Panc1 (cell line): ENCODE results near the gene OR1I1. TPM values are rescaled to one million over a fixed set of nuclear protein-coding genes. Genes with fewer than 3 reads are reported as not detected.

Experiments
- ATAC-seq: fragments of 200-7000 bp; cut with Tn5 transposase; 2 replicates; pipeline ENCODE4 v1.9.1; 2020; ENCODE audit warnings: mild to moderate bottlenecking, moderate library complexity
- BruUV-seq: library from RNA; stranded (reverse); fragments of 400-500 nt; replicated peaks from 2 replicates; lab custom pipeline; 2021; lab: Mats Ljungman, UMichigan
- CTCF ChIA-PET: fragments of 300-600 bp; sonication (Branson Sonifier 250); formaldehyde crosslinking; loops from one replicate; lab custom pipeline; 2022; ENCODE audit warnings: antibody characterized with exemption; lab: Charles Lee
- POLR2A ChIA-PET: fragments of 300-600 bp; sonication (Branson Sonifier 250); formaldehyde crosslinking; loops from one replicate; lab custom pipeline; 2022; ENCODE audit warnings: antibody characterized with exemption; lab: Charles Lee
- DNase-seq: peaks from one replicate; pipeline ENCODE4 v3.0.0-alpha.2; 2010; ENCODE audit warnings: low read depth, low spot score
- H3K27ac ChIP-seq: 2 replicates; pipeline ENCODE4 v1.5.1; 2011; ENCODE audit warnings: mild to moderate bottlenecking, low read length, inconsistent platforms
- H3K27me3 ChIP-seq: fragments of 200-500 bp; sonication (Bioruptor generic); 2 replicates; pipeline ENCODE4 v1.6.0; 2014; ENCODE audit warnings: low read length, inconsistent platforms; ENCODE audit not compliant: control insufficient read depth, insufficient read depth
- H3K36me3 ChIP-seq: fragments of 200-500 bp; sonication (Bioruptor generic); 2 replicates; pipeline ENCODE4 v1.5.1; 2014; ENCODE audit warnings: inconsistent platforms, mild to moderate bottlenecking, low read length, moderate library complexity; ENCODE audit not compliant: control insufficient read depth, insufficient read depth
- H3K4me1 ChIP-seq: 2 replicates; pipeline ENCODE4 v1.5.1; 2011; ENCODE audit warnings: inconsistent platforms, mild to moderate bottlenecking, low read length, moderate library complexity; ENCODE audit not compliant: control insufficient read depth, insufficient read depth
- H3K4me3 ChIP-seq, 2 experiments: 2 replicates each; pipeline ENCODE4 v1.5.1; 2011 to 2012; ENCODE audit warnings: low read depth in 2 of 2, low read length in 2 of 2, mild to moderate bottlenecking in 2 of 2, inconsistent platforms in 1 of 2, moderate library complexity in 1 of 2
- H3K9me3 ChIP-seq: fragments of 200-500 bp; sonication (Bioruptor generic); 2 replicates; pipeline ENCODE4 v1.5.1; 2014; ENCODE audit warnings: low read depth, mild to moderate bottlenecking, inconsistent platforms, low read length, moderate library complexity; ENCODE audit not compliant: control insufficient read depth, insufficient read depth
- POLR2AphosphoS5 ChIP-seq: IDR thresholded peaks from 2 replicates; pipeline ENCODE4 v1.6.1; 2012; ENCODE audit warnings: mild to moderate bottlenecking, low read depth, low read length, moderate library complexity
- REST ChIP-seq, 2 experiments: IDR thresholded peaks; 2 replicates each; pipeline ENCODE4 v1.6.1; 2011 to 2012; ENCODE audit warnings: low read depth in 2 of 2, control low read depth in 1 of 2, low read length in 1 of 2, mild to moderate bottlenecking in 1 of 2, moderate library complexity in 1 of 2; ENCODE audit not compliant: insufficient read depth in 1 of 2
- SIN3A ChIP-seq: IDR thresholded peaks from 2 replicates; pipeline ENCODE4 v1.6.1; 2012; ENCODE audit warnings: low read depth, mild to moderate bottlenecking, low read length, moderate library complexity, borderline replicate concordance; ENCODE audit not compliant: insufficient read depth
- TCF7L2 ChIP-seq: IDR thresholded peaks from 2 replicates; pipeline ENCODE4 v1.6.1; 2011; ENCODE audit warnings: mild to moderate bottlenecking, low read depth, low read length, inconsistent platforms
- in situ Hi-C: cut with HindIII; loops from 2 replicates; pipeline ENCODE4 v1.10.0; 2016; ENCODE audit warnings: low sequenced_read_pairs, low pct_unique_long_range_greater_than_20kb
- intact Hi-C: fragments of 100-400 bp; cut with micrococcal nuclease; formaldehyde crosslinking; loops from one replicate; pipeline ENCODE4 v1.10.0; 2022; ENCODE audit not compliant: unreplicated experiment
- total RNA-seq: library from RNA; stranded (reverse); gene quantifications from one replicate; pipeline ENCODE4 v1.2.1, GENCODE V29; 2021; ENCODE audit not compliant: unreplicated experiment
- TF ChIP-seq, protein P1 (sequence below): fragments of 450-650 bp; IDR thresholded peaks from 2 replicates; pipeline ENCODE4 v1.5.1; 2017; ENCODE audit warnings: mild to moderate bottlenecking

OR1I1 gene
- total RNA-seq, 1 experiment from 2014 or later, result not detected

DNA sequence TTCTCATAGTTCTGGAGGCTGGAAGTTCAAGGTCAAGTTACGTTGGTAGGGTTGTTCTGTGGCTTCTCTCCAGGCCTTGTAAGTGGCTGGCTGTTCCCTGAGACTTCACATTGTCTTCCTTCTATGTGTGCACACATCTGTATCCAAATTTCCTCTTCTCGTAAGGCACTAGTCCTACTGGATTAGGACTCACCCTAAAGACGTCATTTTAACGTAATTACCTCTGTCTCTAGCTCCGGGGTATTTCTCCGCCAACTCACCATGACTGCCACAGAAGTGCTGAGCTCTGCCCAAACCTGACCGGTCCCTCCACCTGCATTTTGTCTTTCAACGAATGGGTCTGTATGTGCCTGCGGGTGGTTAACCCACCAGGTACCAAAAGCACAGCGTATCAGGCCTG lies 16.4 kb downstream of the OR1I1 start:
- no peaks in the 10 kb centered on the region for H3K4me1 ChIP-seq
- POLR2A ChIA-PET, result no interaction called here
- BruUV-seq, result no TSS peak
- no peaks in the 10 kb centered on the region for H3K27me3 ChIP-seq
- CTCF ChIA-PET, result no interaction called here
- H3K9me3 ChIP-seq, result peaks cover 2% of the 10 kb centered on the region; the same call in 1 of the 2 replicates
- DNase-seq (no peak), ATAC-seq (no peak)
- in situ Hi-C loops (no loop called here), intact Hi-C loops (no loop called here)
- no peaks in the 10 kb centered on the region for H3K36me3 ChIP-seq
- H3K27ac ChIP-seq, result no peak overlapping the region
- TF ChIP-seq SIN3A, result no peak
- TF ChIP-seq, protein P1, sequence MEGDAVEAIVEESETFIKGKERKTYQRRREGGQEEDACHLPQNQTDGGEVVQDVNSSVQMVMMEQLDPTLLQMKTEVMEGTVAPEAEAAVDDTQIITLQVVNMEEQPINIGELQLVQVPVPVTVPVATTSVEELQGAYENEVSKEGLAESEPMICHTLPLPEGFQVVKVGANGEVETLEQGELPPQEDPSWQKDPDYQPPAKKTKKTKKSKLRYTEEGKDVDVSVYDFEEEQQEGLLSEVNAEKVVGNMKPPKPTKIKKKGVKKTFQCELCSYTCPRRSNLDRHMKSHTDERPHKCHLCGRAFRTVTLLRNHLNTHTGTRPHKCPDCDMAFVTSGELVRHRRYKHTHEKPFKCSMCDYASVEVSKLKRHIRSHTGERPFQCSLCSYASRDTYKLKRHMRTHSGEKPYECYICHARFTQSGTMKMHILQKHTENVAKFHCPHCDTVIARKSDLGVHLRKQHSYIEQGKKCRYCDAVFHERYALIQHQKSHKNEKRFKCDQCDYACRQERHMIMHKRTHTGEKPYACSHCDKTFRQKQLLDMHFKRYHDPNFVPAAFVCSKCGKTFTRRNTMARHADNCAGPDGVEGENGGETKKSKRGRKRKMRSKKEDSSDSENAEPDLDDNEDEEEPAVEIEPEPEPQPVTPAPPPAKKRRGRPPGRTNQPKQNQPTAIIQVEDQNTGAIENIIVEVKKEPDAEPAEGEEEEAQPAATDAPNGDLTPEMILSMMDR, result no peak
- TF ChIP-seq TCF7L2, result no peak
- no peak for TF ChIP-seq POLR2AphosphoS5
- TF ChIP-seq REST (IDR thresholded peaks at IDR 0.05; ENCODE audit: insufficient read depth in 1 of 2, low read depth in 2 of 2, low read length in 1 of 2), result no peak
- H3K4me3 ChIP-seq, result no peak overlapping the region

DNA sequence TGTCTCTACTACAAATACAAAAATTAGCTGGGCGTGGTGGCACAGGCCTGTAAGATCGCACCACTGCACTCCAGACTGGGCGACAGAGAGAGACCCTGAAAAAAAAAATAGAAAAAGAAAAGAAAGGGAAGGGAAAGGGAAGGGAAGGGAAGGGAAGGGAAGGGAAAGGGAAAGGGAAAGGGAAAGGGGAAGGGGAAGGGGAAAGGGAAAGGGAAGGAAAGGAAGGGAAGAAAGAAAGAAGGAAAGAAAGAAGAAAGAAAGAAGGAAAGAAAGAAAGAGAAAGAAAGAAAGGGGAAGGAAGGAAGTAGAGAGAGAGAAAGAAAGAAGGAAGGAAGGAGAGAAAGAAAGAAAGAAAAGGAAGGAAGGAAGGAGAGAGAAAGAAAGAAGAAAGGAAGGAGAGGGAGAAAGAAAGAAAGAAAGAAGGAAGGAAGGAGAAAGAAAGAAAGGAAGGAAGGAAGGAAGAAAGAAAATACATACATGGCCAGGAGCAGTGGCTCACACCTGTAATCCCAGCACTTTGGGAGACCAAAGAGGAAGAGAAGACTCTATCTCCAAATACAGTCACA lies 17.1 kb downstream of the OR1I1 start:
- no peak for DNase-seq
- no peaks in the 10 kb centered on the region for H3K4me1 ChIP-seq
- no peak overlapping the region for H3K27ac ChIP-seq
- intact Hi-C loops, result no loop called here
- ATAC-seq, result no peak
- CTCF ChIA-PET, result interaction anchor here (0.6 to 1.2 kb wide), 2 partner anchors 9 to 62 kb away, joined by 3 to 4 read pairs; no protein-coding TSS in a partner anchor
- BruUV-seq, result no TSS peak
- H3K27me3 ChIP-seq, result no peaks in the 10 kb centered on the region
- in situ Hi-C loops, result no loop called here
- TF ChIP-seq REST (IDR thresholded peaks at IDR 0.05; ENCODE audit: insufficient read depth in 1 of 2, low read depth in 2 of 2, low read length in 1 of 2) (no peak), TCF7L2 (no peak), POLR2AphosphoS5 (no peak), SIN3A (no peak)
- TF ChIP-seq, protein P1, result no peak
- POLR2A ChIA-PET, result no interaction called here
- no peak overlapping the region for H3K4me3 ChIP-seq
- H3K9me3 ChIP-seq, result peaks cover 4% of the 10 kb centered on the region; the same call in 1 of the 2 replicates
- H3K36me3 ChIP-seq, result no peaks in the 10 kb centered on the region
